Stimulated activated CD8-positive, alpha-beta memory T cell treated with anti-CD3 and anti-CD28 coated beads, Interleukin-4, amount 100 ng/mL, for 24 hours (primary cell): ENCODE data around the gene PHETA1.
"Not testable (repeated sequence)": the region's sequence is repeated elsewhere in the genome, so short reads cannot be mapped to it uniquely, and the experiment has no call there.

Source experiments
- DNase-seq: peaks from one replicate; pipeline ENCODE4 v3.0.0-alpha.2; 2020; ENCODE audit warnings: low read depth

Gene PHETA1

GRCh38 chr12:111349748-111350520 is 19.0 kb downstream of the PHETA1 start:
- DNase-seq, result no peak

- no peak for DNase-seq
Observed at GRCh38 chr12:111349101-111349747, 19.7 kb downstream of the PHETA1 start.

DNA sequence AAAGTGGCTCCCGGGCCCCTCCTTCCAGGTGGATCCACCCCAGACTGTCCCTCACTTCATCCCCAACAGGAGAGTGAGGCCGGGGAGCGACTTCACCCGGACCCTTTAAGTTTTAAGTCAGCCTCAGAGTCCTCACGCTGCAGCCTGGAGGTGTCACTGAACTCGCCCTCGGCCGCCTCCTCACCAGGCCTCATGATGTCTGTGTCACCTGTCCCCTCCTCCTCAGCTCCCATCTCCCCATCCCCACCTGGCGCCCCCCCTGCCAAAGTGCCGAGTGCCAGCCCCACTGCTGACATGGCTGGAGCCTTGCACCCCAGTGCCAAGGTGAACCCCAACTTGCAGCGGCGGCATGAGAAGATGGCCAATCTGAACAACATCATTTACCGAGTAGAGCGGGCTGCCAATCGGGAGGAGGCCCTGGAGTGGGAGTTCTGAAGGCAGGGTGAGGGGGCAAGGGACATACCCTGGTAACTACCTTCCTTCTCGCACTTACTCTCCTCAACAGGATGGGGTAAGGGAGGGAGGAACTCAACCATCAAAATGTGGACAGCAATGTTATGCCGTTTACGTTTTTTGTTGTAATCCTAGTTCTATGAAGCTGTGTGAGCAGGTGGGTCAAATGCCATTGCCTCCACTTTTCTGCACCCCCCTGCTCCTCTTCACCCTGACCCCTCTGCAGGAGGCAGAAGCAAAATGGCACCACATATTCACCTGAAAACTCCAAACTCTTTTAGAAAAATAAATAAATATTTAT is 20.8 kb downstream of the PHETA1 start:
- DNase-seq, result no peak

GRCh38 chr12:111344254-111344875 is 24.5 kb downstream of the PHETA1 start:
- no peak for DNase-seq

DNA sequence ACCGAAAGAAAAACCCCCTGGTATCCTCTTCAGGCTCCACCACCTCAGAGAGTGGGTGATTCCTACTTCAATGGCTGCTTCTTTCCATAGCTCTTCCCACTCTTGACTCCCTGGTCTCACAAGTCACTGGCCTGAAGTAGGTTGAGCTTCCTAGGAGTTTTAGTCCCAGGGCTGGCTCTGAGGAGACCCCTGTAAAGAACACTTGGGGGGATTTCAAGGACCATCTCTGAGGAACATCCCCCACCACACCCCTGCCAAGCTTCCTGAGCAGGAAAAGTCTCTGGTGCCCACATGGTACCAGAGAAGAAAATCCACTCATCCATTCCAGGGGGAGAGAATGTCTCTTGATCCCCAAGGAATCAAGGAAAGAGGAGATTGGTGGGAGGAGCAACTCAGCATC is 25.7 kb downstream of the PHETA1 start:
- no peak for DNase-seq

DNA sequence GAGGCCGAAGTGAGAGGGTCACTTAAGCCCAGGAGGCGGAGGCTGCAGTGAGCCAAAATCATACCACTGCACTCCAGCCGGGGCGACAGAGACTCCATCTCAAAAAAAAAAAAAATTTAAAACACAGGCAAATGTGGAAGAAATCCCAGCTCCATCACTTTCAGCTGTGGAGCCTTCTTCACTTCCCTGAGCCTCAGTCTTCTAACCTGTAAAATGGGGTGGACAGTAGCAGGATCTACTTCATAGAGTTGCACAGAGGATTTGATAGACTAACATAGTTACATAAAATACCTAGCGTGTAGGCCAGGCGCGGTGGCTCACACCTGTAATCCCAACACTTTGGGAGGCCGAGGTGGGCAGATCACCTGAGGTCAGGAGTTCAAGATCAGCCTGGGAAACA is 26.5 kb downstream of the PHETA1 start:
- no peak for DNase-seq

DNA sequence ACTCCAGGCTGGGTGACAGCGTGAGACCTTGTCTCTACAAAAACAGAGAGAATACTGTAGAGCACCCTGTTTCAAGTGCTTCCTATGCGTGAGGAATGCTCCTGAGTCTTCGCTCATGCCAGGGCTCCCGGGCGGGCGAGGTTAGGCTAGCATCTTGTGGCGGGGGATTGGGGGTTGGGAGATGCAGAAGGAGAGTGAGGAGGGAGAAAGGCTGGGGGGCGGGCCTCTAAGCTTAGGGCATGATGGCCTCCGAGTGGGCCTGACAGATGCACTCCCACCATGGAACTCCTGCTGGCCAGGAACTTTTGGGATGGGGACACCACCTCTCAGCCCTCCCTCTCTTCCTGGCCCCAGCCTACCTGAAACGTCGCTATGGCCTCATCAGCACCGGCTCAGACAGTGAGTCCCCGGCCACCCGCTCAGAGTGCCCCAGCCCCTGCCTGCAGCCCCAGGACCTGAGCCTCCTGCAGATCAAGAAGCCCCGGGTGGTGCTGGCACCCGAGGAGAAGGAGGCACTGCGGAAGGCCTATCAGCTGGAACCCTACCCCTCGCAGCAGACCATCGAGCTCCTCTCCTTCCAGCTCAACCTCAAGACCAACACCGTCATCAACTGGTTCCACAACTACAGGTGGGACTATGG is 27.3 kb downstream of the PHETA1 start:
- no peak for DNase-seq

DNA sequence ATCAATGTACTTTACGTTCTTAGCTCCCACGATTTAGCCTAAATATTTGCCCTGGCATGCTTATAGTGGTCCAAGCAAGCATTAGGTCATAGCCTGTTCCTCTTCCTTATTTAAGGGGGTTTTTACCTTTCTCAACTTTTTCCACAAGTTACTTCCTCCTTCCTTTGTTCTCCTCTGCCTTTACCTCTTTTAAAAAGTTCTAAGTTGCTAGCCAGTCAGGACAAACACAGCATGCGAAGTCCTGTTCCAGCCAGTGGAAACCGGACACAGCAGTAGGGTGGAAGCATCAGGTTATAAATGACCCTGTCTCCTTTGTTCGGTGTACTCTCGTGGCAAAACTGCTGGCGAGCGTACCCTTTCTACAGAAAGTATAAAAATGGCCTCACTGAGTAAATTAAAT is 28.2 kb downstream of the PHETA1 start:
- DNase-seq, result not testable (repeated sequence)

- DNase-seq, result no peak
Observed at GRCh38 chr12:111340231-111340630, 28.7 kb downstream of the PHETA1 start.

DNA sequence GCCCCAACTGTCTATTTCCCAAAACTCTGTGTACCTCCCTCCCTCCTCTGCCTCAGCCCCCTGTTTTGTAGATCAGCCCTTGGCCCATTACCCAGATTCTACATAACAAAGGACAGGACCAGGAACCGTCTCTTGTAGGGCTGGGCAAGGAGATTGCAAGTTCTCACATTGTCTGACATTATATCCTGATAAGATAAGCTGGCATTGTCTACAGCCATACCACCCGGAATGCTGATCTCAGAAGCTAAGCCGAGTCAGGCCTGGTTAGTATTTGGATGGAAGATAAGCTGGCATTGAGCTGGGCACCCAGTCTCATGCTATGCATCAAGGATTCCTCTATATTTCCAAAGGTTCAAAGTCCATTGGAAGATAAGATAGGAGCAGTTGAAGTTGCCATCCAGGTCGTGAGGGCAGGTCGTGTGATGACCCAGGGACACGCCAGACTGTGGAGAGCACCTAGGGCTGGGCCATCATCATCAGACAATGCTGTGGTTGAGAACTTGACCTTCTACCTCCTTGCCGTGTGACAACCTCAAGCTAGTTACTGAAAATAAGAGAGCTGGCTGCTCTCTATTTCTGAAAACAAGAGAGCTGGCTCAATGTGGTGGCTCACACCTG is 29.5 kb downstream of the PHETA1 start:
- DNase-seq, result no peak

DNA sequence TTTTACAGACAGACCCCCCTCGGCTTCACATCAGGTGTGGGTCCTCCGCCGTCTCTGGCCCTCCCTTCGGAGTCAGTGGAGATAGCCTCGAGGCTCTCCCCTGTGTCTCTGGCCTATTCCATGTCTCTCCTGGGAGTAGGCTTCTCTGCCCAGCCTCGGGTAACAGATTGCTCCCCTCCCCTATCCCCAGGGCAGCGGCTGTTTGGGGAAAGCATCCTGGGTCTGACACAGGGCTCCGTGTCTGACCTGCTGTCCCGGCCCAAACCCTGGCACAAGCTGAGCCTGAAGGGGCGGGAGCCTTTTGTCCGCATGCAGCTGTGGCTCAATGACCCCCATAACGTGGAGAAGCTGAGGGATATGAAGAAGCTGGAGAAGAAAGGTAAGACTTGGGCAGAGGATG is 30.8 kb downstream of the PHETA1 start:
- DNase-seq, result no peak

DNA sequence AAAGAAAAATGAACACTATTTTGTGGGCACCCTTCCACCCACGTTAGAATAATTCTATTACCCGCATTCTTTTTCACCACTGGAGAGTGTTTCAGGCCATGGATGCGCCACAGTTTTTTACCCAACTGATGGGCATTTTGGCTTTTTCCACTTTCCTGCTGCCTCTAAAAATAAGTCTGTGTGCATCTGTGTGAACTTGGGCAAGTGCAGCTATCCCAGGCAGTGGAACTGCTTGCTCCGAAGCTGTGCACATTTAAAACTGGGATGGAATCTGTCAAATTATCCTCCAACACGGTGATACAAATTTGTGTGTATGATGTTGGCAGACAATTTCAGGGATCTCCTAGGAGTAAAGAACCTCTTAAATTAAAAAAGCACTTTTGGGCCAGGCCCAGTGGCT is 31.5 kb downstream of the PHETA1 start:
- no peak for DNase-seq

GRCh38 chr12:111336411-111336810 is 32.5 kb downstream of the PHETA1 start:
- DNase-seq, result not testable (repeated sequence)

DNA sequence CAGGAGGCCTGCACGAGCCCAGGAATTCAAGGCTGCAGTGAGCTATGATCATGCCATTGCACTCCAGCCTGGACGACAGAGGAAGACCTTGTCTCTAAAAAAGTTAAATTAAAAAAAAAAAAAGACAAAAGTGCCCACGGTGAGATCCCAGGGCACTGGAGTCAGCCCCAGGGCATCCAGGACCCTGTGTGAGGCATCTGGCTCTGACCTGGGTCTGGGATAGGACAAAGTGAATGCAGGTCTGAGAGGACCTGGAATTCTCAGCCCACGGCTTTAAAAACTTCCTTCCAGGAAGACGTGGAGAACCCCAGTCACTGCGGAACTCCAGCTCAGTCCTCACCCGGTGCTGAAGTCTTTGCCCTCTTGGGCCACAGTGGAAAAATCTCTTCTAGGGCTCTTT is 33.1 kb downstream of the PHETA1 start:
- no peak for DNase-seq

DNA sequence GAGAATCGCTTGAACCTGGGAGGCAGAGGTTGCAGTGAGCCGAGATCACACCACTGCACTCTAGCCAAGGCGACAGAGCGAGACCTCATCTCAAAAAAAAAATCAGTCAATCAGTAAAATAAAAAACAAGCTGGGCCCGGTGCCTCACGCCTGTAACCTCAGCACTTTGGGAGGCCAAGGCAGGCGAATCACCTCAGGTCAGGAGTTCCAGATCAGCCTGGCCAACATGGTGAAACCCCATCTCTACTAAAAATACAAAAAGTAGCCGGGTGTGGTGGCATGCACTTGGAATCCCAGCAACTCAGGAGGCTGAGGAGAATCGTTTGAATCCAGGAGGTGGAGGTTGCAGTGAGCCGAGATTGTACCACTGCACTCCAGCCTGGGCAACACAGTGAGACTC is 33.6 kb downstream of the PHETA1 start:
- not testable (repeated sequence) for DNase-seq

DNA sequence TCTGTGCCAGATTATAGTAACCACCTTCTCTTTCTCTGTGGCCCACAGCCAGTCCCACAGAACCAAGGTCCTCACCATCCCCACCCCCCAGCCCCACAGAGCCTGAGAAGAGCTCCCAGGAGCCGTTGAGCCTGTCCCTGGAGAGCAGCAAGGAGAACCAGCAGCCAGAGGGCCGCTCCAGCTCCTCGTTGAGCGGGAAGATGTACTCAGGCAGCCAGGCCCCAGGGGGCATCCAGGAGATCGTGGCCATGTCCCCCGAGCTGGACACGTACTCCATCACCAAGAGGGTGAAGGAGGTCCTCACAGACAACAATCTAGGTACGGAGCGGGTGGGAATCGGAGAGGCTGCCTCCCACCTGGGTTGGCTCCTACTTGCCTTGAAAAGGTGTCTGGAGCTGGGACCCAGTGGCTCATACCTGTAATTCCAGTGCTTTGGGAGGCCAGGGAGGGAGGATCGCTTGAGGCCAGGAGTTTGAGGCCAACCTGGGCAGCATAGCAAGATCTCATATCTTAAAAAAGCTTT is 34.4 kb downstream of the PHETA1 start:
- DNase-seq, result no peak

- DNase-seq, result no peak
Observed at GRCh38 chr12:111330800-111331752, 37.8 kb downstream of the PHETA1 start.

DNA sequence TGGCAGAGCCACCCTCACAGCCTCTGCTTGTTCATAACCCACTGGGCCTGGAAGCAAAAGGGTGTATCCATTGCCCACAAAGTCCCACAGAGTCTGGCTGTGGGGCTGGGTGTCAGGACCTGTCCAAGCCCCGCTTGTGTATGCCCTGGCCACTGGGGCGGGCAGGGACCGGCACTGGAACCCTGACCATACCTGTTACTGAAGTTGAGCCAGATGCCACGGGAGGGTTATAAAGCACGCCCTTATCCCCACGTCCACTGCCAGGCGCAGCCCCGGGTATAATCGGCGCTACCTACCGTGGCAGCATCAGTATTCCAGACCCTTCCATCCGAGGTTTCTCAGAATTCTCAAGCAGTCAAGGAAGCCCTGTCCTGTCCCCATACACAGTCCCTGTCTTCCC is 40.8 kb downstream of the PHETA1 start:
- no peak for DNase-seq

DNA sequence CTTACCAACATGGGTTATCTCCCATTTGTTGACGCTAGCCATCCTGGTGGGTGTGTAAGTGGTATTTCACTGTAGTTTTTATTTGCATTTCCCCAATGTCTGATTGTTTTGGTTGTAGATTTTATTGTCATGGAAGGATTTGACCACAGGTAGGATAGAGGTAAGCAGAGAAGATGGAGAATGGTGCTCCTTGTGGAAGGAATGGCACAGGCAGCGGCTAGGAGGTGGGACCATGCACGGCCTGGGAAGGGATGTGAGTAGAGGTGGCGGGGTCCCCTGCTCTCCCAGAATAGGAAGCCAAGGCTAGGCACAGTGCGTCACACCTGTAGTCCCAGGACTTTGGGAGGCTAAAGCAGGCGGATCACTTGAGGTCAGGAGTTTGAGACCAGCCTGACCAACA is 41.4 kb downstream of the PHETA1 start:
- DNase-seq, result no peak
